Calu3 (cell line): ENCODE data around the gene THEMIS. TPM values are rescaled to one million over a fixed set of nuclear protein-coding genes. Genes with fewer than 3 reads are reported as not detected.
A peak's percentile ranks its signal among the peaks of the same experiment; 100 is the strongest.
"Not testable (repeated sequence)": the region's sequence is repeated elsewhere in the genome, so short reads cannot be mapped to it uniquely, and the experiment has no call there.

ENCODE experiments used
- BruUV-seq: library from RNA; stranded (reverse); fragments of 400-500 nt; replicated peaks from 2 replicates; lab custom pipeline; 2021; lab: Mats Ljungman, UMichigan
- CTCF ChIA-PET: fragments of 300-600 bp; sonication (Branson Sonifier 250); formaldehyde crosslinking; loops from one replicate; lab custom pipeline; 2022; ENCODE audit warnings: antibody characterized with exemption; lab: Charles Lee
- DNase-seq: peaks from one replicate; pipeline ENCODE4 v3.0.0; 2022
- H3K27ac Mint-ChIP-seq: one replicate; pipeline ENCODE4 v1.8.0; 2022; ENCODE audit warnings: mixed read lengths; ENCODE audit not compliant: unreplicated experiment
- H3K27me3 Mint-ChIP-seq: one replicate; pipeline ENCODE4 v1.8.0; 2022; ENCODE audit warnings: mixed read lengths; ENCODE audit not compliant: unreplicated experiment
- H3K36me3 Mint-ChIP-seq: one replicate; pipeline ENCODE4 v1.8.0; 2022; ENCODE audit warnings: mild to moderate bottlenecking, moderate library complexity, mixed read lengths; ENCODE audit not compliant: insufficient read depth, unreplicated experiment
- H3K4me1 Mint-ChIP-seq: one replicate; pipeline ENCODE4 v1.8.0; 2022; ENCODE audit warnings: mild to moderate bottlenecking, low read depth, mixed read lengths; ENCODE audit not compliant: unreplicated experiment
- H3K4me3 Mint-ChIP-seq: one replicate; pipeline ENCODE4 v1.8.0; 2022; ENCODE audit warnings: mild to moderate bottlenecking, low read depth, moderate library complexity, mixed read lengths; ENCODE audit not compliant: unreplicated experiment
- H3K9me3 Mint-ChIP-seq: one replicate; pipeline ENCODE4 v1.8.0; 2022; ENCODE audit warnings: low read depth, mixed read lengths; ENCODE audit not compliant: unreplicated experiment
- intact Hi-C: fragments of 100-400 bp; cut with micrococcal nuclease; formaldehyde crosslinking; loops from one replicate; pipeline ENCODE4 v1.10.0; 2022; ENCODE audit not compliant: unreplicated experiment
- total RNA-seq: library from RNA; stranded (reverse); gene quantifications from 2 replicates; pipeline ENCODE4 v1.2.3, GENCODE V29; 2022
- TF ChIP-seq, protein P1 (sequence below): fragments of 200-600 bp; IDR thresholded peaks from one replicate; pipeline ENCODE4 v1.8.0; 2022; ENCODE audit warnings: antibody characterized with exemption; ENCODE audit not compliant: unreplicated experiment

THEMIS gene
- total RNA-seq, 1 experiment from 2014 or later, result not detected

GRCh38 chr6:127691146-127691545 lies 209.7 kb downstream of the THEMIS start:
- DNase-seq, result no peak
- Mint-ChIP-seq H3K36me3 (no peaks in the 10 kb centered on the region), H3K9me3 (no peaks in the 10 kb centered on the region), H3K4me3 (no peak overlapping the region), H3K27me3 (peaks cover 19% of the 10 kb centered on the region), H3K4me1 (no peaks in the 10 kb centered on the region), H3K27ac (no peak overlapping the region)
- CTCF ChIA-PET, result no interaction called here
- TF ChIP-seq, protein P1, sequence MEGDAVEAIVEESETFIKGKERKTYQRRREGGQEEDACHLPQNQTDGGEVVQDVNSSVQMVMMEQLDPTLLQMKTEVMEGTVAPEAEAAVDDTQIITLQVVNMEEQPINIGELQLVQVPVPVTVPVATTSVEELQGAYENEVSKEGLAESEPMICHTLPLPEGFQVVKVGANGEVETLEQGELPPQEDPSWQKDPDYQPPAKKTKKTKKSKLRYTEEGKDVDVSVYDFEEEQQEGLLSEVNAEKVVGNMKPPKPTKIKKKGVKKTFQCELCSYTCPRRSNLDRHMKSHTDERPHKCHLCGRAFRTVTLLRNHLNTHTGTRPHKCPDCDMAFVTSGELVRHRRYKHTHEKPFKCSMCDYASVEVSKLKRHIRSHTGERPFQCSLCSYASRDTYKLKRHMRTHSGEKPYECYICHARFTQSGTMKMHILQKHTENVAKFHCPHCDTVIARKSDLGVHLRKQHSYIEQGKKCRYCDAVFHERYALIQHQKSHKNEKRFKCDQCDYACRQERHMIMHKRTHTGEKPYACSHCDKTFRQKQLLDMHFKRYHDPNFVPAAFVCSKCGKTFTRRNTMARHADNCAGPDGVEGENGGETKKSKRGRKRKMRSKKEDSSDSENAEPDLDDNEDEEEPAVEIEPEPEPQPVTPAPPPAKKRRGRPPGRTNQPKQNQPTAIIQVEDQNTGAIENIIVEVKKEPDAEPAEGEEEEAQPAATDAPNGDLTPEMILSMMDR, result no peak
- intact Hi-C loops, result loop anchor here (5.0 kb wide), 1 partner anchor 84 kb away; no protein-coding TSS in a partner anchor
- BruUV-seq, result no TSS peak

DNA sequence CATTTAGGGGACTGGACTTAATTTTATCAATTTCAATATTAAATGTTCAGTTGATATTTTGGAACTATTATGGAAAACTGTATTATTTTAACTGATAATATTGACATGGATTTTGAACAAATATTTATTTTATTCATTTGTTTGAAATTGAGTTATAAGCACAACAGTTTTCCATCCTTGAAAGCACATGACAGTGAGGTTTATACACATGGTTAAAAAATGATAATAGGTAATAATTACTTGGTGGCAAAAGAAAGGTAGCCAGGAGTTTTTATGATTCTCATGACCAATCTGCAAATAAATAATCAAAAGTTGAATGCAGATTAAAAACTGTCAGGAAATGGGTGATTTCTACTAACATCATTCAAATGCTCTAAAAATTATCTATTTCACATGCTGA lies 210.3 kb downstream of the THEMIS start:
- intact Hi-C loops, result loop anchor here (1.0 to 5.0 kb wide), 2 partner anchors 83 to 136 kb away; no protein-coding TSS in a partner anchor
- Mint-ChIP-seq H3K4me3 (no peak overlapping the region), H3K4me1 (no peaks in the 10 kb centered on the region), H3K27me3 (peaks cover 25% of the 10 kb centered on the region), H3K27ac (no peak overlapping the region), H3K36me3 (no peaks in the 10 kb centered on the region), H3K9me3 (no peaks in the 10 kb centered on the region)
- DNase-seq, result no peak
- BruUV-seq, result no TSS peak
- TF ChIP-seq, protein P1, result no peak
- CTCF ChIA-PET, result interaction anchor here (1.4 kb wide), 1 partner anchor 85 kb away, joined by 13 read pairs; no protein-coding TSS in a partner anchor

DNA sequence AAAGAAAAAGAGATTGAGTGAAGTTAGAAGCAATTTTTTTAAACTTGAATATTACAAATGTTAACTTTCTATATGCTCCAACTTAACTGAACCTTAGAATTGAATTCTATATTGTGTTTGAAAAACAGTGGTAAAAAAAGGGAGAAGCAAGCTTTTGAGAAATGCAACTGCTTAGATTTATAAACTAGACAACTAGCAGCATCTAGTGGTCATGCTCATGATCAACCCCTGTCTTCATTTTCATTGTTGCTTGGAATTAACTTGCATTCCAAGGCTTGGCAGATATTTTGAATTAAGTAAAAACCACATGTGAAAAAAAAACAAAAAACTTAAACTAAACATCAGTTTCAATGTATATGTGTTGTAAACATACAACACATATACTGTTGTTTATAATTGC lies 210.8 kb downstream of the THEMIS start:
- Mint-ChIP-seq H3K36me3 (no peaks in the 10 kb centered on the region), H3K27ac (no peak overlapping the region), H3K9me3 (no peaks in the 10 kb centered on the region), H3K4me1 (no peaks in the 10 kb centered on the region), H3K4me3 (no peak overlapping the region), H3K27me3 (peaks cover 30% of the 10 kb centered on the region)
- no TSS peak for BruUV-seq
- CTCF ChIA-PET, result interaction anchor here (1.0 to 1.4 kb wide), 2 partner anchors 16 to 84 kb away, joined by 3 to 13 read pairs; no protein-coding TSS in a partner anchor
- peak; percentile 1 for DNase-seq
- TF ChIP-seq, protein P1, result no peak
- intact Hi-C loops, result loop anchor here (1.0 to 5.0 kb wide), 2 partner anchors 83 to 136 kb away; no protein-coding TSS in a partner anchor

DNA sequence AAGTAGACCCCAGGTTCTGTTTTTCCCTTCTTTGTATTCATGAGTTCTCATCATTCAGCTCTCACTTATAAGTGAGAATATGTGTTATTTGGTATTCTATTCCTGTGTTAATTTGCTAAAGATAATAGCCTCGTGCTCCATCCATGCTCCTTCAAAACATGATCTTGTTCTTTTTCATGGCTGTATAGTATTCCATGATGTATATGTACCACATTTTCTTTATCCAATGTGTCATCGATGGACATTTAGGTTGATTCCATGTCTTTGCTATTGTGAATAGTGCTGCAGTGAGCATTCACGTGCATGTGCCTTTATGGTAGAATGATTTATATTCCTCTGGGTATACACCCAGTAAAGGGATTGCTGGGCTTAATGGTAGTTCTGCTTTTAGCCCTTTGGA lies 213.4 kb downstream of the THEMIS start:
- H3K4me1 Mint-ChIP-seq, H3K4me3 Mint-ChIP-seq, DNase-seq, H3K36me3 Mint-ChIP-seq, H3K27ac Mint-ChIP-seq, intact Hi-C loops, BruUV-seq, H3K9me3 Mint-ChIP-seq, CTCF ChIA-PET: not testable (repeated sequence)
- H3K27me3 Mint-ChIP-seq, result peaks cover 46% of the 10 kb centered on the region

DNA sequence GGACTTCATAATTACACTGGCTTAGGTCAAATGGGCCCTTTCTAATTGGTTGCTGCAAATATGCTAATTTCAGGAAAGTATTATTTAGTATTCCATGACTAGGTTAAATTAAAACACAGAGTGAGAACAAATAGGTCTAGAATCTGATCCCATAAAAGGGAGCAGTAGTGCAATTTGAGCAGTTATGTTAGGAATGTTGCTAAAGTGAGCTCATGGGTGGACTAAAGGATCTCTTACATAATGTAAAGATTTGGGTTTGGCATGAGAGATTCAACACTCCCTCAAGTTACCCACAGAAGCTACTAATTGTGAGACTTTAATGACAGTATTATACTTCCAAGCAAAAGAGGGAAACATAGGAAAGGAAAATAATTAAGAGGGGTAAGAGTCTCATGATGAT lies 214.8 kb downstream of the THEMIS start:
- CTCF ChIA-PET, result interaction anchor here (1.0 kb wide), 1 partner anchor 12 kb away, joined by 3 read pairs; no protein-coding TSS in a partner anchor
- no TSS peak for BruUV-seq
- Mint-ChIP-seq H3K4me3 (no peak overlapping the region), H3K9me3 (no peaks in the 10 kb centered on the region), H3K27me3 (peaks cover 46% of the 10 kb centered on the region), H3K27ac (no peak overlapping the region), H3K4me1 (no peaks in the 10 kb centered on the region), H3K36me3 (no peaks in the 10 kb centered on the region)
- intact Hi-C loops, result no loop called here
- no peak for DNase-seq
- TF ChIP-seq, protein P1, result no peak
